H9 (cell line): ENCODE data around the gene ACP2. TPM values are rescaled to one million over a fixed set of nuclear protein-coding genes. Genes with fewer than 3 reads are reported as not detected.

ENCODE experiments used
- DNase-seq: peaks from one replicate; pipeline ENCODE4 v3.0.0-alpha.2; 2017
- H2AFZ ChIP-seq: one replicate; pipeline ENCODE4 v1.6.1; 2013; ENCODE audit warnings: mild to moderate bottlenecking, low read length, control low read depth, moderate library complexity
- H2AK5ac ChIP-seq: 2 replicates; pipeline ENCODE4 v1.6.1; 2013; ENCODE audit warnings: low read length, control low read depth, mixed read lengths; ENCODE audit not compliant: insufficient read length
- H2BK120ac ChIP-seq: one replicate; pipeline ENCODE4 v1.6.1; 2013; ENCODE audit warnings: low read depth, mild to moderate bottlenecking, low read length, control low read depth, inconsistent platforms; ENCODE audit not compliant: poor library complexity, severe bottlenecking
- H2BK12ac ChIP-seq: 2 replicates; pipeline ENCODE4 v1.6.1; 2013; ENCODE audit warnings: low read length, control low read depth, mixed read lengths, low read depth; ENCODE audit not compliant: insufficient read length
- H2BK15ac ChIP-seq: 2 replicates; pipeline ENCODE4 v1.6.1; 2013; ENCODE audit warnings: low read depth, low read length, control low read depth
- H2BK20ac ChIP-seq: one replicate; pipeline ENCODE4 v1.6.1; 2013; ENCODE audit warnings: low read depth, mild to moderate bottlenecking, low read length, control low read depth, inconsistent platforms; ENCODE audit not compliant: poor library complexity, severe bottlenecking
- H2BK5ac ChIP-seq: 2 replicates; pipeline ENCODE4 v1.6.1; 2013; ENCODE audit warnings: low read length, control low read depth, mixed read lengths; ENCODE audit not compliant: insufficient read length
- H3K14ac ChIP-seq: 2 replicates; pipeline ENCODE4 v1.6.1; 2013; ENCODE audit warnings: low read length, control low read depth; ENCODE audit not compliant: insufficient read depth
- H3K18ac ChIP-seq: 2 replicates; pipeline ENCODE4 v1.6.1; 2013; ENCODE audit warnings: low read depth, mild to moderate bottlenecking, mixed read lengths, low read length, control low read depth; ENCODE audit not compliant: insufficient read length
- H3K23ac ChIP-seq: 2 replicates; pipeline ENCODE4 v1.6.1; 2013; ENCODE audit warnings: low read length, control low read depth, mixed read lengths, low read depth; ENCODE audit not compliant: insufficient read length
- H3K23me2 ChIP-seq: 2 replicates; pipeline ENCODE4 v1.6.1; 2013; ENCODE audit warnings: low read depth, mild to moderate bottlenecking, mixed read lengths, low read length, control low read depth; ENCODE audit not compliant: insufficient read length, poor library complexity, severe bottlenecking
- H3K27ac ChIP-seq: 2 replicates; pipeline ENCODE4 v1.5.1; 2013; ENCODE audit warnings: low read length, control low read depth, mixed read lengths, low read depth; ENCODE audit not compliant: insufficient read length
- H3K27me3 ChIP-seq: 2 replicates; pipeline ENCODE4 v1.6.1; 2013; ENCODE audit warnings: low read length, control low read depth, inconsistent platforms; ENCODE audit not compliant: insufficient read depth
- H3K4ac ChIP-seq: 2 replicates; pipeline ENCODE4 v1.6.1; 2013; ENCODE audit warnings: low read depth, mild to moderate bottlenecking, control low read depth, inconsistent platforms, low read length, moderate library complexity
- H3K4me1 ChIP-seq: 2 replicates; pipeline ENCODE4 v1.6.1; 2013; ENCODE audit warnings: low read length, control low read depth, inconsistent platforms; ENCODE audit not compliant: insufficient read depth
- H3K4me2 ChIP-seq: 2 replicates; pipeline ENCODE4 v1.6.1; 2013; ENCODE audit warnings: low read length, control low read depth, mixed read lengths; ENCODE audit not compliant: insufficient read length, insufficient read depth
- H3K56ac ChIP-seq: 2 replicates; pipeline ENCODE4 v1.6.1; 2013; ENCODE audit warnings: low read depth, mild to moderate bottlenecking, mixed read lengths, low read length, control low read depth; ENCODE audit not compliant: insufficient read length
- H3K79me1 ChIP-seq: 2 replicates; pipeline ENCODE4 v1.6.1; 2013; ENCODE audit warnings: low read depth, mild to moderate bottlenecking, moderate library complexity, low read length, control low read depth, inconsistent platforms; ENCODE audit not compliant: insufficient read depth, poor library complexity, severe bottlenecking
- H3K79me2 ChIP-seq: 2 replicates; pipeline ENCODE4 v1.6.1; 2013; ENCODE audit warnings: low read length, control low read depth, inconsistent platforms; ENCODE audit not compliant: insufficient read depth
- H3K9ac ChIP-seq: 2 replicates; pipeline ENCODE4 v1.6.1; 2013; ENCODE audit warnings: low read length, control low read depth, mixed read lengths; ENCODE audit not compliant: insufficient read length; ENCODE audit errors: extremely low read depth
- H3K9me3 ChIP-seq: one replicate; pipeline ENCODE4 v1.6.1; 2013; ENCODE audit warnings: low read depth, low read length, inconsistent platforms; ENCODE audit not compliant: control insufficient read depth
- H3T11ph ChIP-seq: one replicate; pipeline ENCODE4 v1.6.1; 2013; ENCODE audit warnings: mild to moderate bottlenecking, low read length, control low read depth, inconsistent platforms
- H4K20me1 ChIP-seq: one replicate; pipeline ENCODE4 v1.6.1; 2013; ENCODE audit not compliant: control insufficient read depth, insufficient read length, insufficient read depth
- H4K5ac ChIP-seq: 2 replicates; pipeline ENCODE4 v1.6.1; 2013; ENCODE audit warnings: low read depth, mild to moderate bottlenecking, mixed read lengths, low read length, control low read depth; ENCODE audit not compliant: insufficient read length
- H4K8ac ChIP-seq: replicated peaks from 2 replicates; pipeline ENCODE4 v1.6.1; 2013; ENCODE audit warnings: low read length, control low read depth, mixed read lengths, low read depth; ENCODE audit not compliant: insufficient read length
- H4K91ac ChIP-seq: 2 replicates; pipeline ENCODE4 v1.6.1; 2013; ENCODE audit warnings: low read depth, mild to moderate bottlenecking, moderate library complexity, mixed read lengths, low read length, control low read depth; ENCODE audit not compliant: insufficient read length
- H3K27ac Mint-ChIP-seq, 3 experiments: 2 replicates in 2 of 3; 3 replicates in 1 of 3; pipeline ENCODE4 v1.8.0; 2020 to 2021; ENCODE audit warnings: mixed read lengths in 3 of 3, mild to moderate bottlenecking in 1 of 3, moderate library complexity in 1 of 3
- H3K27me3 Mint-ChIP-seq: 2 replicates; pipeline ENCODE4 v1.8.0; 2021; ENCODE audit warnings: low read depth, mild to moderate bottlenecking, moderate library complexity, mixed read lengths
- H3K36me3 Mint-ChIP-seq, 3 experiments: 2 replicates in 2 of 3; 3 replicates in 1 of 3; pipeline ENCODE4 v1.8.0; 2020 to 2021; ENCODE audit warnings: low read depth in 3 of 3, mixed read lengths in 3 of 3; ENCODE audit not compliant: insufficient read depth in 1 of 3
- H3K4me1 Mint-ChIP-seq, 2 experiments: 2 replicates each; pipeline ENCODE4 v1.8.0; 2020; ENCODE audit warnings: mixed read lengths in 2 of 2
- H3K4me3 Mint-ChIP-seq, 2 experiments: 2 replicates in 1 of 2; 3 replicates in 1 of 2; pipeline ENCODE4 v1.8.0; 2020 to 2021; ENCODE audit warnings: mild to moderate bottlenecking in 2 of 2, mixed read lengths in 2 of 2, moderate library complexity in 1 of 2
- H3K9me3 Mint-ChIP-seq, 2 experiments: 2 replicates in 1 of 2; 3 replicates in 1 of 2; pipeline ENCODE4 v1.8.0; 2020; ENCODE audit warnings: mild to moderate bottlenecking in 2 of 2, mixed read lengths in 2 of 2, moderate library complexity in 1 of 2
- WGBS: extraction: QIAGEN DNeasy Blood & Tissue Kit; methylation state at CpG from one replicate; pipeline ENCODE4 v1.1.7; 2013; ENCODE audit warnings: missing lambda C conversion rate, low lambda C conversion rate, mixed read lengths; ENCODE audit not compliant: insufficient read length; ENCODE audit errors: extremely low coverage; 5-methylcytosine and 5-hydroxymethylcytosine counted together
- total RNA-seq: library from RNA; stranded (reverse); gene quantifications from 2 replicates; pipeline ENCODE4 v1.2.1, GENCODE V29; 2021
- TF ChIP-seq, protein P1 (sequence below): fragments of 200-600 bp; sonication (generic); conservative IDR thresholded peaks from 3 replicates; pipeline ENCODE4 v1.8.0; 2021; ENCODE audit warnings: antibody characterized with exemption, mild to moderate bottlenecking

Gene ACP2
- total RNA-seq, 1 experiment from 2014 or later, result 29.5 TPM

DNA sequence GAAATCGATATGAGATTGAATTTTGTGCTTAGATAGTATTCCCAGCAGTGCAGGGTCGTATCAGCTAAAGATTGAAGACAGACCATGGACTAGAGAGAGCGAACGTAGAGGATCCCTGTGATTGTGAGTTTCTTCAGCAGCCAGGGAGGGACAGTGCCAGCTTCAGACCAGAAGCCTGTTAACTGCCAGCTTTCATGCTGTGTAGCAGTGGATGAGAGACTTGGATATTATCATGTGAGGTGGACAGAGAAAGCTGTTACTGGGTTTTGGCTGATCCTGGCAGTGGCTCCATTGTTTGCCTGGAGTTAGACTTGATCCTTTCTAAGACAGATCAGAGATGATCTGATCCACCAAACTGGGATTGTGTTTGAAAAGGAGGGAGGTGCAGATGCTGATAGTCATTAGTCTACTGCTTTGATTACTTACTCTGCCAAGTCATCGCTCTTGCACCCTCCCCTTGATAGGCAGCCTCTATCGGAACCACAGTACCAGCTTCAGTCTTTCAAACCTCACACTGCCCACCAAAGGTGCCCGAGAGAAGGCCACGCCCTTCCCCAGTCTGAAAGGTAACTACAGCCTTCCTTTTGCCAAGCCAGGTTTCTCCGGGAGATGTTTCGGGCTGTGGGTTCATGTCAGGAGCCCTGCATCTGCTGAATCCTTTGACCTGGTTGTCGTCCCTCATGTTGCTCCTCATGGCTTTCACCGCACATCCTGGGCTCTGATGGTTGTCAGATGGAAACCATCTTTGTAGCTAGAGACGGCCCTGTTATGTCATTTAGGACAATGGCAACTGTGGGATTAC, 37.6 kb upstream of the ACP2 start:
- Mint-ChIP-seq H3K4me3 (no peak overlapping the region; a peak in 1 of 5 replicates), H3K9me3 (no peaks in the 10 kb centered on the region), H3K27ac (no peak overlapping the region; a peak in 1 of 7 replicates), H3K27me3 (no peaks in the 10 kb centered on the region), H3K36me3 (peaks cover 53 to 88% (median 71%) of the 10 kb centered on the region in 3 experiments; a peak in 6 of 7 replicates), H3K4me1 (peaks cover 0 to 2% of the 10 kb centered on the region in 2 experiments; a peak in 2 of 4 replicates)
- H3T11ph ChIP-seq, result no peak overlapping the region
- no peak overlapping the region for H3K27ac ChIP-seq
- H2AFZ ChIP-seq, result no peak overlapping the region
- H2AK5ac ChIP-seq, result no peak overlapping the region
- no peaks in the 10 kb centered on the region for H3K27me3 ChIP-seq
- no peak overlapping the region for H2BK120ac ChIP-seq
- H3K23me2 ChIP-seq, result no peaks in the 10 kb centered on the region
- no peaks in the 10 kb centered on the region for H3K4me1 ChIP-seq
- no peak overlapping the region for H3K9ac ChIP-seq
- H4K91ac ChIP-seq, result no peak overlapping the region
- TF ChIP-seq, protein P1, sequence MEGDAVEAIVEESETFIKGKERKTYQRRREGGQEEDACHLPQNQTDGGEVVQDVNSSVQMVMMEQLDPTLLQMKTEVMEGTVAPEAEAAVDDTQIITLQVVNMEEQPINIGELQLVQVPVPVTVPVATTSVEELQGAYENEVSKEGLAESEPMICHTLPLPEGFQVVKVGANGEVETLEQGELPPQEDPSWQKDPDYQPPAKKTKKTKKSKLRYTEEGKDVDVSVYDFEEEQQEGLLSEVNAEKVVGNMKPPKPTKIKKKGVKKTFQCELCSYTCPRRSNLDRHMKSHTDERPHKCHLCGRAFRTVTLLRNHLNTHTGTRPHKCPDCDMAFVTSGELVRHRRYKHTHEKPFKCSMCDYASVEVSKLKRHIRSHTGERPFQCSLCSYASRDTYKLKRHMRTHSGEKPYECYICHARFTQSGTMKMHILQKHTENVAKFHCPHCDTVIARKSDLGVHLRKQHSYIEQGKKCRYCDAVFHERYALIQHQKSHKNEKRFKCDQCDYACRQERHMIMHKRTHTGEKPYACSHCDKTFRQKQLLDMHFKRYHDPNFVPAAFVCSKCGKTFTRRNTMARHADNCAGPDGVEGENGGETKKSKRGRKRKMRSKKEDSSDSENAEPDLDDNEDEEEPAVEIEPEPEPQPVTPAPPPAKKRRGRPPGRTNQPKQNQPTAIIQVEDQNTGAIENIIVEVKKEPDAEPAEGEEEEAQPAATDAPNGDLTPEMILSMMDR, result no peak
- H4K20me1 ChIP-seq, result no peaks in the 10 kb centered on the region
- no peak overlapping the region for H3K4me2 ChIP-seq
- H3K56ac ChIP-seq, result no peak overlapping the region
- H2BK5ac ChIP-seq, result no peak overlapping the region
- no peak overlapping the region for H2BK15ac ChIP-seq
- no peak overlapping the region for H2BK12ac ChIP-seq
- no peaks in the 10 kb centered on the region for H3K79me1 ChIP-seq
- H2BK20ac ChIP-seq, result no peak overlapping the region
- H4K5ac ChIP-seq, result no peak overlapping the region
- H3K18ac ChIP-seq, result no peak overlapping the region
- H4K8ac ChIP-seq, result no peak overlapping the region
- DNase-seq, result no peak
- no CpG with 5 or more reads among the region's 13 CpGs for WGBS
- no peaks in the 10 kb centered on the region for H3K79me2 ChIP-seq
- H3K14ac ChIP-seq, result no peak overlapping the region
- no peak overlapping the region for H3K4ac ChIP-seq
- no peaks in the 10 kb centered on the region for H3K9me3 ChIP-seq
- H3K23ac ChIP-seq, result no peak overlapping the region
